Right lung (tissue), 5 donors: ENCODE results near the gene ZCCHC14. TPM values are rescaled to one million over a fixed set of nuclear protein-coding genes. Genes with fewer than 3 reads are reported as not detected.

Experiments used
- DNase-seq, 2 donors: peaks; one replicate each; pipeline ENCODE4 v3.0.0-alpha.2; 2013
- polyA plus RNA-seq, 5 donors: library from polyadenylated mRNA; unstranded; fragments of 120-200 nt; gene quantifications; one replicate each; pipeline versions ENCODE4 v1.2.1 to v1.2.3, GENCODE V29; 2013; ENCODE audit warnings: inconsistent platforms in 1 of 5, low replicate concordance in 1 of 5; ENCODE audit not compliant: insufficient read length in 5 of 5, insufficient read depth in 1 of 5

The ZCCHC14 gene
- polyA plus RNA-seq, 5 donors: 24.3 to 32.2 (median 29.2) TPM

DNA sequence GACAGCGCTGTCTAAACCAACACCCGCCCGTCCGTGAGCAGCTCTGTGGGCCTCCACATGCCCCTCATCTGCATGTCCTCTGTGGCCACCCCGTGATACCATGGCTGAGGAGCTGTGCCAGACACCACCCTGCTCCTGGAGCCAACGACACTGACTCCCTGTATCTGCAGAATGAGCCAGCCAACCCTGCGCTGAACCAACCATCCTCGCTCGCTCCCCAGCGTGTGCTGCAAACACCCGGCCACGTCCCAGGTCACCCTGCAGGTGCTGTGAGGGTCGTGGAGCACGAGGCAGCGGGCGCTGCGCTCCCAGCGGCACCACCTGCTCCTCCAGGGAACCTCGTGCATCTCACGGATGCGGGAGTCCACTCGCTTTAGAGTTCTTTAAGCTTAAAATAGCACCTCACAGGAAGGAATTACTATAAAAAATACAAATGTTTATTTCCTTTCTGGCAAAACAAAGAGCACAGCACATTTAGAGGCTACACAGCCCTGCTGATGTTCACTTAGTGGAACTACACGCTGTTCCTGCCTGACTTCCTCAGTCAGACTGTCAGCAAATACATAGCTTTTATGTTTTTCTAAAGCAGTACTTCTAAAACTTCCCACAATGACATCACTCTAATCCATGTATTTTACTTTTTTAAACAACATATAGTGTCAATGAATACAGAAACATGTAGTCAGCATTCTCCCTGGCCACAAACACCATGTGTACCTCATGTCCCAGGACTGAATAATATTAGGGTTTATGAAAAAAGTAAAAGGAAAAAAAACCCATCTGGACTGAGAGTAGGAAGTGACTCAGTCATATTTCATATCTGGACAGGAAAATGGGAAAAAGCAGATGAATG lies 57.2 kb downstream of the ZCCHC14 start:
- DNase-seq: no peak

DNA sequence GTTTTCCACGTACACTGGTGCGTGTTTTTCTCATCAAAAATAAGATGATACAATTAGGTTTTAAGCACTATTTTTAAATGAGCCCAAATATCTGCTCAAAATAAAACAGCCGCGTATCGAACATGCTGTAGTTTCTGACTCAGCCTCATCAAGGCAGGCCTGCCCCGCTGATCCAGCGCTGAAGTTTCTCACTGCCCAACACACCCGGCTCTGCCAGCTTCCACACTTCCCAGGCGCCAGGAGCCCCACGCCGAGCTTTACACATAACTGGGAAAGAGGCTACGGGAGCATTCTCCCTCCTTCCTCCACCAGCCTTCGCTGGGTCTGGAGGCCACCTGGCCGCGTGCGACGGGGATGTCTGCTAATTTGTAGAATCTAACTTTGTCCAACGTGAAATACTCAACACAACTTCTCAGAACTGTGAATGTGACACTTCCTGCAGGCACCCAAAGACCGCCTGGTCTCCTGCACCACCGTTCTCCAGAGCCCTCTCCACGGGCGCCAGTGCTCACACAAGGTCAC lies 58.6 kb downstream of the ZCCHC14 start:
- no peak for DNase-seq

DNA sequence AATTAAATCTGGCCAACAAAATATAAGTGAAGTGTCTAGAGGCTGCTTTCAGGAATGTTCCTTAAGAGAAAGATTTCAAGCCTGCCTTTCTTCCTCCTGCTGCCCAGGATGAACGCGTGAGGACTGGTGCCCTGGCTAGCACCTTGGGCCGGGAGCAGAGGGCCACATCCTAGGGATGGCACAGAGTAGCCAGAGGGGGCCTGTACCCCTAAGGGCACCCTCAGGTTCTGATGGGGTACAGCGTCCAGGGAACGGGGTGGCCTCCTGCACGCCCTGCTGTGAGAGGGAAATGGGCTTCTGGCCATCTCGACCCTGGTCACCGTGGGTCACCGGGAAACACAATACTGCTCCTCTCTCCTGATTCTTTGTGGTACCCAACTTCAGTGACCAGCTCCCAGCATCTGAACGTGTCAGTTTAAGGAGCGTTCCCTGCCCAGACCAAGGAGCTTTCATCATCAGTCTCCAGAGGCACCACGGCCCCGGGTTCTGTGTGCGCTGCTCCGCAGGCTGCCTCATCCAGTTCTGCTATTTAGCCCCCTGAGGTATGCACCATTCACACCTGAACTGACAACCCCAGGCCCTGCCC lies 60.4 kb downstream of the ZCCHC14 start:
- no peak for DNase-seq

DNA sequence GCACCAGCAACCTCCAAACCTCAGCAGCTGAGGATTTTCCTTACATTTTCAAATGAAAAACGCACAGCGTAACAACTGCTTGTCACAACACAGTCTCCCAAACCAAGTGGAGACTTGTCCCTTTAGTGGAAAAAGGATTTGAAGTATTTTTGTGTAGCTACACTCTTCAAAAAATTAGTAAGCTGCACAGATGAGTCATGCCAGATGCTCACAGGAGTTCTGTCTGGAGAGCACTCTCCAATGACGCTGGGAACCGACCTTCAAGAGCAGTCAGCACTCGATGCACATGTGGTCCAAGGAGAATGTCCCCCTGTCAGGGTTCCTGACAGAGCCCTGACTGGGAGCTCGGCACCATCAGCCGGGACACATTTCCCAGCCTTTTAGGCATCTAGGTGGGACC lies 60.9 kb downstream of the ZCCHC14 start:
- DNase-seq: no peak

DNA sequence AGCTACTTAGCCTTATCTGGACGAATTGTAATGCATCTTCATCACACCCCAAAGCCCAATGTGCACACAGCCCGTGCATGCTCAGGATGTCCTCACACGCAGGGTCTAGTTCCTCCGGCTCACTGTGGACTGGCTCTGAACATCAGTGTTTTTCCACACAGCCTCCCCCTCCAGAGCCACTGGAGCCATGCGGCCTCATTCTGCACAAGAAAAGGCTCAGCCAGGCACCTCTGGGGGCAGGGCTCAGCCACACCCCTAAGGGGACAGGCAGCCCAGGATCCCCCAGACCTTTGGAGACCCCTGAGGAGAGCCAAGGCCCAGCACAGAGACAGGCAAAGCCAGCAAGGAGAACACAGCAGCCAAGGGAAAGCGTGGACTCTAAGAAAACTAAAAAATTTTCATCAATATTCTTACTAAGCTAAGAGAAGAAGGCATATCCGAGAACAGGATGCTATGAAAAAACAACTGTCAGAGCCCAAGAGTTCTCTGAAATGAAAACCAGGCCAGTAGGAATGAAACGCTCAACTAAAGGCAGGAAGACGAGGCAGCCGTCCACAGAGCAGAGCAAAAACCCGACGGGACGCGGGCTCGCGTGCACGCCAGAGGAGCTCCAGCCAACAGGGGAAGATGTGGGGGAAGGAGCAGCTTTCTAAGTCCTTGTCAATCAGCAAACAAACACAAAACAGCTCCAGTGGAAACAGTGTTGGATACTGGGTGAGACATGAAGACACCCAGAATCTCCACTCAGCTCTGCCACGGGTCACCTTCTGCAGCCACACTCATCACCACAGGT lies 66.2 kb downstream of the ZCCHC14 start:
- no peak for DNase-seq

DNA sequence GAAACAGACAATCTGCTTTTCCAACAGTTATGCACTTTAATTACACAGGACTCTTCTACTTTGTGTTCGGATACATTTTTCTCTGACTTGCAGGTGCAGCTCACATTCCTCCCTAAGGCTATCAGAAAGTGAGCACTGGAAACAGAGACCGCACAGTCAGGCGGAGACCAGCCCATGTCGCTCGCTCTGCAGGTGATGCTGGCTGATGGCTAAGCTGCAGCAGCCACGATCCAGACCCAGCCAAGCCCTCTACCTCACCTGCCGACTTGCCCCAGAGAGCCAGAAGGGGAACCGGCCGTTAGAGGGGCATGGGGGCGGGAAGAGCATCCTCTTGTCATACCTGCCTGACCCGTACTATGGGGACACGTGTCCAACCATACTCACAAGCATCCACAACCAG lies 66.9 kb downstream of the ZCCHC14 start:
- no peak for DNase-seq

DNA sequence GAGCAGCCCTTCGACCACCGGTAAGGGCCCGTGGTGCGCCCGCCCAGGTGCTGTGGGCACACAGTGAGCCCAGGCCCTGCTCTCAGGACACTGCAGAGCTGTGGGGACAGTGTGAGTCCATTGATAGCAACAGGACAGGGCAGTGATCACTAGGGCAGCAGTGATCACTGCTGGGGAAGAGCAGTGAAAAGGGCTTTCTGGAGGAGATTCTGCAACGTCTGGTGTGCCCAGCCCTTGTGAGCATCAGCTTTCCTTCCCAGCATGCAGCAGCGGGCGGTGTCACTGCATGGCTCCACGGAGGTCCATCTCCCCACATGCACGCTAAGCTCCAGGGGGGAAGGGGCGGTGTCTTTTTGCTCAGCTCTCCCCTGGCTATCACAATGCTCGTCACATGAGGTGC lies 68.6 kb downstream of the ZCCHC14 start:
- DNase-seq: no peak

DNA sequence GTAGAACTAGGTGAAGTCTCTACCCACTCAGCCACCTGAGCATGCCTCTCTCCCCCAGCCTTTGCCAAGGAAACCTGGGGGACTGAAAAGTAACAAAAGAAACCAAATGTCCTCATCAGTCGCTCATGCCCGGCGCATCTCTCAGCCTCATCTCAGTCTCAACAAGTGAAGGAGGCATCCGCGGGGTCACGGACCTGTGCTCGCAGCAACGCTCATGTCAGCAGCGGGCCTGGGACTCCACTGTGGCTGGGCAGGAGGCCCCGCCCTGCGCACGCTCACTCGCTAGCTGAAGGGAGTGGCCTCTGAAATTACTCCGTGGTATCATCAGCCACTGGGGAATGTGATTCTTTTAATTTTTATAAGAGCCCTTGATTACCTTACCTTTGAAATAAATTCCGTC lies 69.4 kb downstream of the ZCCHC14 start:
- DNase-seq: no peak

DNA sequence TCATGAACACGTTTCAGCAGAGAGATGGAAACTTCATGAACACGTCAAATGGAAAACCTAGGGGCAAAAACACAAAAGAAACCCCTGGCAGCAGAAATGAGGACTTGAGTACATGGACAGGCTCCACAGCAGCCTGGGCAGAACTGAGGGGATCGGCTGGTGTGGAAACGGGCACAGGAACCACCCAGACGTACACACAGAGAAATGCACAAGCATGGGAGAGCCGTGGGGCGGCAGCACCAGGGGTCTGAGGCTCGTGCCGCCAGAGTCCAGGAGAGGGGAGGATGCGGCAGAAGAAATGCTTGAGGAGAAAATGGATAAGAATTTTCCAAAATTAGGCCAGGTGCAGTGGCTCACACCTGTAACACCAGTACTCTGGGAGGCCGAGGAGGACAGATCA lies 70.7 kb downstream of the ZCCHC14 start:
- no peak for DNase-seq

DNA sequence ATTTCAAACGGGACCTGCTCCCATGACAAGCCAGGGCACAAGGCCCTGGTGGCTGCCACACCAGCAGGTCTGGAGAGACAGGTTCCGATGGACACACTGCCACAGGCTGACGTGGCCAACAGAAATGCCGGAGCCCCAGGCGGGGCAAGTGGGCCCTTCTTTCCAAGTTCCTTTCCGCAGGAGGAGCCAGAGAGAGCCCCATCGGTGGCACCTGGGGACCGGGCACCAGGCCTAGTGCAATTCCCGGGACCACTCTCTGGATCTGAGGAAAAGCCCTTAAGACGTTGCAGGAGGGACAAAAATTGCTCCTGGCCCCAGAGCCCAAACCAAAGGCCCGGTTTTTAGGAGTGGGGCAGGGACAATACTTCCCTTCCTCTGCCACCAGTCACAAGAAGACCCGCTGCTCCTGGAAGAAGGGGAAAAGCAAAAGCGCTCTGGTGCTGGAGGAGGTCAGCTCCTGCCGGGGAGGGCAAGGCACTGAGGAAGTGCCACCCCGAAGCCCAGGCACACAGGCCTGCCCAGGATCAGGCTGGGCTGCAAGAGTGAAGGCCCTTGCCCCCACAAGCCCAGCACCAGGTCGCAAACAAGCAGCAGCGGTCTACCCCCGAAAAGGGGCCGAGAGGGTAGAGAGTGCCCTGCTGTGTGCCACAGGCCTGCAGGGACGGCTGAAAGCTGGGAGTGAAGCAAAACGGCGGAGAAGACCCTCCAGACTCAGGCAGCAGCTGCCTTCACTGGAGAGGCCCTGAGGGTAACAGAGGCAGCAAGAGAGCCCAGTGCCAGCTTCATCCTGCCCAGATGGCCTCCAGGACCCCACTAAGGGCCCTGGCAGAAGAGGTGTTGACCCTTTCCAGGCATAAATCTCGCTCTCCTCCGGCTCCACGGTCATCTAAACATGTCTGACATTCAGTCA lies 71.6 kb downstream of the ZCCHC14 start:
- no peak for DNase-seq

DNA sequence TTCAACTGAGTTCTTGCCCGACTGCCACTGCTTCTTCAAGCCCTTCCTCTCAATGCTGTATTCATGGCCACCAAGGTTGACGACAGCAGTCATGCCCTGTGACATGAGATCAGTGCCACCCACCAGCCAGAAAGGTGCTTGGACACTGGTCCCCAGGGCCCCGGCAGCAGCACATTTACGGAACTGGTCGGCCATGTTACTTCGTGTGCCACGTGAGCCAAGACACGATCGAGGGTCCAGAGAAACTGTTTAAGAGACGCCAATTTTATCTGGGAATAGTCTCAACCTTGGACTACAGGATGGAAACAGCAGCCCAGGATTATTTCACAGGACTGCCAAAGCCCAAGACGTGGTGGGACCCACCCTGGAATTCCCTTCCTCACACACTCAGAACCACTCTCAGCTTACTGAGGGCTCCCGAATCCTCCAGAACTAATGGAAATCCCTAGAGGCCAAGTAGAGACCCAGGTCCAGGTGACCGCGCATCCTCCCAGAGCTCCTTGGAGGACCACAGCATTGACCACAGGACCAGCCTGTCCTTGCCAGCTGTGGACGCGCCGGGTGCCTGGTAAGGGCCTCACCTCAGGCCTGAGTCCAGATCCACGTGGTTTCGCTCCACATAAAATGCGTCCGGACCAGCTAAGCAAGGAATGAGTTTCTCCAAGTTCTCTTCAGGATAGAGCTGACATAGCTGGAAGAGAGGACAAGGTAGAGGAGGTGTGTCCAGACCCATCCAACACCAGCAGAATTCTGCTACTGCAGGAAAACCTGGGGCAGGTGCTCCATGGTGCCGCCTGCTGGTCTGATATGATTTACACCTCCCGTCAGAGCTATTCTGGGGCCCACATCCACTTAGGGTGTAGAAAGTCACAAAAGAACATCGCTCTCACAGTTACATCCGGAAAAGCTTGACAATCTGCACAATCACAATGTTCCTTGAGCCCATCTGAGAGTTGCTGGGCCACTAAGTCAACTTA lies 72.5 kb downstream of the ZCCHC14 start:
- DNase-seq: no peak

DNA sequence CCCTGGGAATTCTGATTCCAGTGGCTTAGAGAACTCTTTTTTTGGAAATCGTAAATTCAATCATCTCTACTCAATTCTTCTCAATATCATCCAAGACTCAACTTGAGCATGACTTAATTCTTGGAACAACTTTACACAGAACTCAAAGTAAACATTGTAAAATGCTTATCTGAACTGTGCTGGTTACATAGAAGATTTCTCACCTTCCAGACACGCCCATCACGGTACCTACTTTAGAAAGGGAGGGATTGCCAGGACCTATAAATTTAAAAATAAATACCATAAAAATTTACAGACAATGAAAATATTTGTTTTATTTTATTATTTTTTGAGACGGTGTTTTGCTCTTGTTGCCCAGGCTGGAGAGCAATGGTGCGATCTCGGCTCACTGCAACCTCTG lies 74.2 kb downstream of the ZCCHC14 start:
- no peak for DNase-seq

DNA sequence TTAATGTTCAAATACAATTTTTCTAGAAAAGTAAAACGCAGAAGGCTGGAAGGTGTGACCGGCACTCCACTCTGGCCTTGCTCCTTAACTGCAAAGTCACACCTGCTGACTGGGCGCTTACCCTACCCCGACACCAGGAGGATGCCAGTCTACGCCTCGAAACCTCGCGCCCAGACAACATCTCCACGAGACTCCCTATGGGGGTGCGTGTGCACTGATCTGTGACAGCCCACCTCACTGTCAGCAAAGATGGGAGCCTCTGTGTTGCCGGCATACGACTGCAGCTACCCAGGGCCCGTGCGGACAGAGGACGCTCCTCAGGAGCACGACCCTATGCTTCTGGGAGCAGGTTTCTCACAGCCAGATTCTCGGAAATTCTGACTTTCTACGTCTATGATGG lies 74.6 kb downstream of the ZCCHC14 start:
- DNase-seq: no peak

DNA sequence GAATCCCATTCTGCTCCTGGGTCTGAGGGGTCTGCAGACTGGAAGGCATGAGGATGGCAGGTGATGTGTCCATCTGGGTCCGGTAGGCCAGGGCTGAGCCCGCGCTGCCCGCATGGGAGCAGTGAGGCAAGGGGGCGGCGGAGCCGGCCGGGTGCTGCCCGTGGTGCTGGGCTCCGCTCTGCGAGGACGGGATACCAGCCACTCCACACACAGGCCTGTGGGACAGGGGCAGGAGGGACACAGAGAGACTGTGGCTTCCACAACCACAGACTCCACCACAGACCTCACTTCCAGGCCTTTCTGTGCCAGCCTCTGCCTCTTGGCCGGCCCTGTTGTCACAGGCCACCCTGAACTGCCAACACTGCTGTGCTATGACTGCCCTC lies 75.3 kb downstream of the ZCCHC14 start:
- no peak for DNase-seq

DNA sequence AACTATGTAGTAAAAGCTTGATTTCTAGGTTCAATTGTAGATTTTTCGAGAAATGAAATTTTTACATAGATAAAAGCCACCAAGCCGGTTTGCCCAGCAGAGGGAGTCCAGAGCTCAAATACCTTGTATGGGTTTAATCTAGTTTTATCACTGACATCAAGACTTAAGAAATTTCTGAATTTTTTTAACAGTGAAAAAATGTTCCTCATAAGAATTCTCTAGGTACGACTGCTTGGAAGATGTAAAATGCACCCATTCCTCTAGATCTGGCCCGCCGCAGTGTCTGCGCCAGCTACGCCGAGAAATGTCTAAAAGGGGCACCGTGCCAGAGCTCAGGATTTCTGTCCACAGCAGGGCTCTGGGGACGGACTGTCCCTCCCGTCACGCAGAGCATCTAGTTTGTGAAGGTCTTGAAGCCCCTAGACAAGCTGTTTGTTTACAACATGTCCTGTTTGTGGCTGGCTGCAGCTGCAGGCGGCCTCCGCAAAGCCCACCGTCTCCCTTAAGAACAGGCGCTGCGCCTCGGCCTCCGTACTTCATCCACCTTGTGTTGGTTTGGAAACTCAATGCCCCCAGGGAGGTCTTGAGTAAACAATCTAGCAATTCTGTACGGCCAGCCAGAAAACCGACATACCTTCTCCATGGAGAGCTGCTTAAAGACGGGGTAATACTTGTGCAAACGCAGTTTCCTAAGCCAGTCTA lies 75.8 kb downstream of the ZCCHC14 start:
- DNase-seq: no peak

DNA sequence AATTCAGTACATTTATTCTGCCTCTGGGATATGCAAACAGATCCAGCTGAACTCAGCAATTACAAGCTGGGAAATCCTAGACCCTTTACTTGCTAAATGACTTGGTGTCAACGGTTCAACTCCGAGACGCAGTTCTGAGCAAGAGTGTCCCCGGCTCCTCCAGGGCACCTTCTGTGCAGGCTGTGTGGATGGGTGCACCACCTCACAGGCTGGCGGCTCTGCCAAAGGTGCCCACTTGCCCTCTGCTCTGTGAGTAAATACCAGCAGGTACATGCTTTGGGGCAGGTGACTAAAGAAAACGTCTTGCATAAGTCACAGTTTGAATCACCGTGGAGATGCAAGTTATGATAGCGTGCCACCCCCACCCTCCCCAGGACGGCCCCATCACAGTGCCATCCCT lies 77.4 kb downstream of the ZCCHC14 start:
- DNase-seq: no peak

DNA sequence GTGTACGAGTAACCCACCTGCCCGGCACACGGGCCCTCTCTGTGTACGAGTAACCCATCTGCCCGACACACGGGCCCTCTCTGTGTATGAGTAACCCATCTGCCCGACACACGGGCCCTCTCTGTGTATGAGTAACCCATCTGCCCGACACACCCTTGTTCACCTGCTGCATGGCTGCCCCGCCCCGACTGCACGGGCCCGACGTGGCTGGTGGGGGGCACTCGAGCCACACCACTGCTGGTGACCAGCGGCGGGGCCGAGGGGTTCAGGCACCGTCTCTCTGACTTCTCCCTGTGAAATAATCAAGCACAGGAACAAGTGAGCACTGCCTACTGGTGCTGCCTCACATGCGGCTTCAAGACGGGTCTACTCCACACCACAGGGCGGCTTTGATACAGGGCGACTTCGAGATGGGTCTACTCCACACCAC lies 78.6 kb downstream of the ZCCHC14 start:
- DNase-seq: no peak

DNA sequence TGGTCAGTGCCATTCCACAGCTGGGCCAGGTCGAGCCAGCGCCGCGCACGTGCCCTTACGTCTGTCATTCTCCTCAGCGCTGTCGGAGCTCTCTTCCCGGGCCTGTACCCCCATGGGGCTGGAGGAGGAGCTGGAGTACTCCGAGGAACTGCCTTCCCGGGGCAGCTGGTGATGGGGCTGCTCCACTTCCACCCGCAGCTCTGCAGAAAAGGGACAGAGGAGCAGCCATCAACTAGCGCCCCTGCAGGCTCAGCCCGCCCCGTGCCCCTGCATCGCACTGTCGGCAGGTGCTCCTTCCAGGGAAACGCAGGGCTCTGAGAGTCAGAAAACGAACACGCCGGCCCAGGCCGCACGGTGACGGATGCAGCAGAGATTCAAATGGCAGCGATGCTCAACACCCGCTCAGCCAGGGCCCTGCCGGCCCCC lies 79.8 kb downstream of the ZCCHC14 start:
- DNase-seq: no peak

DNA sequence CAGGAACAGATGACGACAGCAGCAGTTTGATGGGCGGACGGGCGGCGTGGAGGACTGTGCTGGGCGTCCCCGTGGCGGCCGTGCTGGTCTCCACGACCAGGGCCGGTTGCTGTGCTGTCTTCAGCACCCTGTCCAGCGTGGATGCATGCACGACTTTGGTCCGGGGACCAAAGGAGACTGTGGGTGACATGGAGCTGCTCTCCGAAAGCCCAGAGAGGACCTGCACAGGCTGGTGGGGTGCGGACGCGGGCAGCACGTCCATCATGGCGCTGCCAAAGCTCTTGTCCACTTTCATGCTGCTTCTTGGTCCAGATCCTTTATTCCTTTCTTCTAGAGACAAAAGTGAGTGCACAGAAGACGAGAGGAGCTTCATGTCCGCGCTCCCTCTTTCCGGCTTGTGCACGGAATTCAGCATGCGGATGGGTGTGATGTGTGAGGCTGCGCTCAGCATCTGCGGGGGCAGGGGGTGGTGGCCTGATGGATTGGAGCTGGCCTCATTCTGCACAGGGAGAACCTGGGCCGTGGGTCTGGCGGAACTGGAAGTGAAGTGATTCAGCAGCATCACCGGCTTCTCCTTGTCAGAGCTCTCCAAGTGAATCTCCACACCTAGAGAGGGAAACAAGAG lies 80.3 kb downstream of the ZCCHC14 start:
- DNase-seq: no peak
